Measurements from ENCODE around the gene FAM193B. TPM values are rescaled to one million over a fixed set of nuclear protein-coding genes. Genes with fewer than 3 reads are reported as not detected.

FAM193B gene
- 100 to 1,000 TPM in 1 of 4 donors, 10 to 100 TPM in 3; 57.0 to 128 (median 69.7) TPM for total RNA-seq

- DNase-seq (ENCODE audit: low spot score in 2 of 2): peak; percentile 90 to 99
- H3K4me3 ChIP-seq (ENCODE audit: low read depth, poor library complexity, severe bottlenecking): peak within 1 kb of the TSS; percentile 73
- 8 to 22% methylated on average over 20 to 47 of the region's 49 CpGs for WGBS, 2 donors
- TF ChIP-seq POLR2A (IDR thresholded peaks at IDR 0.05) (no peak), CTCF (IDR thresholded peaks at IDR 0.05) (no peak)
- intact Hi-C loops (cut with DNase I; ENCODE audit: low total_unique reads): loop anchor here (5.0 kb wide), 1 partner anchor 578 kb away; the partner anchor contains the start of gene RMND5B
These were observed at the start of gene FAM193B for GRCh38 chr5:177554474-177555111. TSS of gene FAM193B (minus strand) at chr5:177554563. CDS start at chr5:177554458, 105 bp downstream.

- intact Hi-C loops (cut with DNase I; ENCODE audit: low total_unique reads): no loop called here
- DNase-seq (ENCODE audit: low spot score in 2 of 2): peak in 1 of 2 donors; percentile 84
- 92 to 94% methylated on average over 27 of the region's 27 CpGs for WGBS, 2 donors
- TF ChIP-seq POLR2A (IDR thresholded peaks at IDR 0.05): no peak
- no peak for TF ChIP-seq CTCF (IDR thresholded peaks at IDR 0.05)
- no peak overlapping the region for H3K4me3 ChIP-seq (ENCODE audit: low read depth, poor library complexity, severe bottlenecking)
These were observed 49.8 kb upstream of the FAM193B start for GRCh38 chr5:177604116-177604521.

- 79 to 87% methylated on average over 8 of the region's 8 CpGs for WGBS, 2 donors
- no peak for TF ChIP-seq POLR2A (IDR thresholded peaks at IDR 0.05)
- TF ChIP-seq CTCF (IDR thresholded peaks at IDR 0.05): no peak
- intact Hi-C loops (cut with DNase I; ENCODE audit: low total_unique reads): no loop called here
- no peak overlapping the region for H3K4me3 ChIP-seq (ENCODE audit: low read depth, poor library complexity, severe bottlenecking)
- DNase-seq (ENCODE audit: low spot score in 2 of 2): peak in 1 of 2 donors; percentile 72
These were observed 49.3 kb upstream of the FAM193B start for GRCh38 chr5:177603631-177604030.

- WGBS, 2 donors: 75 to 81% methylated on average over 4 of the region's 4 CpGs
- TF ChIP-seq POLR2A (IDR thresholded peaks at IDR 0.05) (no peak), CTCF (IDR thresholded peaks at IDR 0.05) (no peak)
- no peak overlapping the region for H3K4me3 ChIP-seq (ENCODE audit: low read depth, poor library complexity, severe bottlenecking)
- intact Hi-C loops (cut with DNase I; ENCODE audit: low total_unique reads): no loop called here
- peak in 1 of 2 donors; percentile 78 for DNase-seq (ENCODE audit: low spot score in 2 of 2)
These were observed 48.1 kb upstream of the FAM193B start for GRCh38 chr5:177602458-177602830.

GRCh38 chr5:177601577-177602457, 47.5 kb upstream of the FAM193B start:
- 81 to 82% methylated on average over 12 to 13 of the region's 13 CpGs for WGBS, 2 donors
- intact Hi-C loops (cut with DNase I; ENCODE audit: low total_unique reads): no loop called here
- TF ChIP-seq CTCF (IDR thresholded peaks at IDR 0.05) (no peak), POLR2A (IDR thresholded peaks at IDR 0.05) (no peak)
- H3K4me3 ChIP-seq (ENCODE audit: low read depth, poor library complexity, severe bottlenecking): no peak overlapping the region
- peak in 1 of 2 donors; percentile 74 for DNase-seq (ENCODE audit: low spot score in 2 of 2)

All from lower leg skin (tissue), 4 donors.